GM13976 (cell line): ENCODE data around the gene BACH1.

ENCODE experiments used
- DNase-seq: peaks from one replicate; pipeline ENCODE4 v3.0.0; 2012; ENCODE audit warnings: low spot score
- in situ Hi-C: fragments of 300-500 bp; cut with MboI; formaldehyde crosslinking; loops from one replicate; pipeline ENCODE4 v1.12.0; 2022; ENCODE audit warnings: low sequenced_read_pairs, mixed read lengths, inconsistent platforms; ENCODE audit not compliant: unreplicated experiment
- TF ChIP-seq, protein P1 (sequence below): IDR thresholded peaks from 2 replicates; pipeline ENCODE4 v1.5.1; 2012; ENCODE audit warnings: borderline replicate concordance, mild to moderate bottlenecking; ENCODE audit not compliant: insufficient read depth; ENCODE audit errors: extremely low read depth, missing control alignments, control extremely low read depth

BACH1 gene

DNA sequence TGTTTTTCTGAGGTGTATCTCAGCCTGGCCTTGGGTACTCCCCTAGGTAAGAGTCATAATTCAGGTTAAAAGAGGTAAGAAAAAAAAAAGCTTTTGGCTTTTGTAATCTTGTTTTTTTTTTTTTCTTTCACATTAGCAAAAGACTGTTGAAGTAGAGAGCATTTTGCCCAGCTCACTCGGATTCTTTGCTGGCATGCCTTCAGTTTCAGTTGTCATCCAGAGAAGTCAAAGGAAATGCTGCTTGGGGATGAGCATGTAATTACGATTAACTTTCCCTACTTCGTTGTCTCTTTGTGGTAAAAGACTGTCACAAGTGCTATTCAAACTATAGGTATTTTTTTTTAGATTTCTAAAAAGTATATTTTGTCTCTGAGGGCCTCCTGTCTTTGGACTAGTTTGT lies 6.3 kb downstream of the BACH1 start:
- TF ChIP-seq, protein P1, sequence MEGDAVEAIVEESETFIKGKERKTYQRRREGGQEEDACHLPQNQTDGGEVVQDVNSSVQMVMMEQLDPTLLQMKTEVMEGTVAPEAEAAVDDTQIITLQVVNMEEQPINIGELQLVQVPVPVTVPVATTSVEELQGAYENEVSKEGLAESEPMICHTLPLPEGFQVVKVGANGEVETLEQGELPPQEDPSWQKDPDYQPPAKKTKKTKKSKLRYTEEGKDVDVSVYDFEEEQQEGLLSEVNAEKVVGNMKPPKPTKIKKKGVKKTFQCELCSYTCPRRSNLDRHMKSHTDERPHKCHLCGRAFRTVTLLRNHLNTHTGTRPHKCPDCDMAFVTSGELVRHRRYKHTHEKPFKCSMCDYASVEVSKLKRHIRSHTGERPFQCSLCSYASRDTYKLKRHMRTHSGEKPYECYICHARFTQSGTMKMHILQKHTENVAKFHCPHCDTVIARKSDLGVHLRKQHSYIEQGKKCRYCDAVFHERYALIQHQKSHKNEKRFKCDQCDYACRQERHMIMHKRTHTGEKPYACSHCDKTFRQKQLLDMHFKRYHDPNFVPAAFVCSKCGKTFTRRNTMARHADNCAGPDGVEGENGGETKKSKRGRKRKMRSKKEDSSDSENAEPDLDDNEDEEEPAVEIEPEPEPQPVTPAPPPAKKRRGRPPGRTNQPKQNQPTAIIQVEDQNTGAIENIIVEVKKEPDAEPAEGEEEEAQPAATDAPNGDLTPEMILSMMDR: no peak
- no peak for DNase-seq
- in situ Hi-C loops: no loop called here

DNA sequence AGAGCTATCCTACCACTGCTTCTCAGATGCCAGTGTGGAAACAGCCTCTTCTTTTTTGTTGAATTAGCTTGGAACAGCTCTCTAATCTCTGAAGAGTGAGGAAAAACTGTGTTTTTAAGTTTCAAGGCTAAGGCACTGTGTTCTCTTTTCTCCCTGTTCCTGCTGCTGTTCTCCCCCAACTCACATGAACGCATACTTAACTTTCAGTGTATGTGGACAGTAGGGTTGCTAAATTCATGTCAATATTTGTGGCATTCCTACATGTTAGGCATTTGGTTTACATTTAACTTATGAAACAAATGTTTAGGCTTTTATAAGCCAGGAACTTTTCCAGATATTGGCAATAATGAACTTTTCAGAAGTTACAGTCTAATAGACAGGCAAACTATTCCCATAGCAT lies 6.8 kb downstream of the BACH1 start:
- TF ChIP-seq, protein P1: no peak
- in situ Hi-C loops: no loop called here
- DNase-seq: no peak

DNA sequence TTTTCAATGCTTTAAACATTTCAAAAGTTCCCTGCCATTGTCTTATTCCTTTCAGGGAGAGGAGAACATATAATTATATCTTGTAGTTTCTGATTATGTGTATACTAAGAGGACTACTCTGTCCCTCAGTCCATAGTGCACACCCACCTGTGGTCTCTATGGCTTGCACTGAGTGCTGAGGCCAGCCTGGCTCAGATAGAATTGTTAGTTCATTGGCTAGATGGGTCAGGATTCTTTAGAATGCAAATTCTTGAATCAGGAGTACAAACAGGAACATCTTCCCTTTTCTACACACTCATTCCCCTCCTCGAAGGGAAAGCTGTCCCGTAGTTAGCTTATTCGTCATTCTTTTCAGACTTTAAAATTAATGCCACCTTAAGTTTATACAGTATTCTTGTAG lies 8.2 kb downstream of the BACH1 start:
- TF ChIP-seq, protein P1: no peak

DNA sequence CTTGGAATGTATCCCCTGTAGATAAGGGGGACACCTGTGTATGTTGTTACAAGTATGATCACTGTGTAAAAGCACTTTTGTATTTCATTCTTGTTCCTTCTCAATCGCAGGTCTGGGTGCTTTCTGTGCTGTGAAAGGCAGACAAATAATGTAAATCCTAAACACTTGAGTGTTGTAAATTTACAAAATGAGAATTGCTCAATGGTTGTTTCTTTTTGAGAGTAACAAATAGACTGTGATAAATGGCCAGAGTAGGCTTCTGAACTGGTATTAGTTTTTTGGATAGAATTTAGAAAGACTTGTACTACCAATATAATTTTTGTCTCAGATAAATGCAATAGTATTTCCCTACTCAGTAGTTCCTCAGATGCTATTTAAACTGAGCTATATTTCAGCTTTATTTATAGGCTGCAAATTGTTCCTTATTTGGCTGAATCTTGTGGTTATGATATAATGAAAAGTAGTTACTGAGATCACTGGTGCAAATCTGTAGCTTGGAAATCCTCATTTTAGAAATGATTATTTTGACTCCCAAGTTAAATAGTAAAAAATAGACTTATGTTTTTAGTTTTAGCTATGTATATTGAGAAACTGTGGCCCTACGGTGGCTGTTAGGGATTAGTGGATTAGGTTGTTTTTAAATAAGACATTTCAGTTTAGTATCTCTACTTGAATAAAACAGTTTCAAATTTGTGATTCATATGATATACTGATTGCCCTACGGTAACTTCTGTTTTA lies 9.2 kb downstream of the BACH1 start:
- in situ Hi-C loops: no loop called here
- DNase-seq: no peak
- TF ChIP-seq, protein P1: no peak

More for the DNA sequence above, 8.2 kb downstream of the BACH1 start:
- in situ Hi-C loops: no loop called here
- DNase-seq: no peak

DNA sequence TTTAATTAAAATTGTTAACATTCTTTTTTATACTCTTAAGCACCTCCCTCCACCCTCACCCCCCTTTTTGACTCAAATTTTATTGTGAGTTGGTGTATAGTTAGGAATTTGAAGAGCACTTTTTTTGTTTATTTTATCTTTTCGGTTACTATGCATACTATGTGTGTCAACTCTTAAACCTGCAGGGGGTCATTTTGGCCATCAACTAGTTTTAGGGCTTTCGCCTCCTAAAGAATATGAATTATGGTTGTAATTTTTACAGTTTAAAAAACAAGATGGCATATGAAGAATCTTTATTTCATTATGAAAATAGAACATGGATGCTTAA lies 9.7 kb downstream of the BACH1 start:
- DNase-seq: no peak
- TF ChIP-seq, protein P1: no peak
- in situ Hi-C loops: no loop called here

DNA sequence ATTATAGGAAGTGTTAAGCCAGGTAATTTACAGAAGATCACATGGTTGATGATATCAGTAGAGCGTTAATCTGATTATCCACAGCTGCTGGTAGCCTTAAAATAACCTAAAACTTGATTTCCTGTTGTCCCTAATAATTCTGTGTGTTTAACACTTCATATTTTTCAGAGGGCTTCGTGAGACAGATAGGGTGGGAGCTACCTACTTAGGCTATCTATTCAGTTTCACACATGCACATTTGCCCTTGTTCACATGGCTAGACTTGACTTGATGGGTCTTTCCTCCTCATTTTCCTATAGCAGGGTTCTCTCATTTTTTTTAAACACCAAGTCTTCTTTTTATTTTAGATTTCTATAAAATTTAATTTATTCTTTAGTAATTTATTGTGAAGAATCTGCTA lies 11.0 kb downstream of the BACH1 start:
- TF ChIP-seq, protein P1: no peak
- DNase-seq: no peak
- in situ Hi-C loops: no loop called here
